Coronary artery (tissue), 2 donors: ENCODE data around the gene PPAN.
A peak's percentile ranks its signal among the peaks of the same experiment; 100 is the strongest.

Experiments
- DNase-seq: peaks from one replicate; pipeline ENCODE4 v3.0.0-alpha.2; 2017; ENCODE audit warnings: low spot score
- H3K27ac ChIP-seq, 2 donors: fragments of 200-600 bp; sonication (generic); one replicate each; pipeline ENCODE4 v1.5.1; 2016 to 2019
- H3K4me3 ChIP-seq: fragments of 200-600 bp; sonication (generic); 2 replicates; pipeline ENCODE4 v1.5.1; 2016; ENCODE audit warnings: mild to moderate bottlenecking, moderate library complexity
- CTCF ChIP-seq: fragments of 200-600 bp; sonication (generic); IDR thresholded peaks from one replicate; pipeline ENCODE4 v1.5.1; 2019; ENCODE audit warnings: antibody characterized with exemption

PPAN gene

GRCh38 chr19:10109528-10109927 is 3.4 kb downstream of the PPAN start:
- Histone ChIP-seq H3K4me3 (no peak overlapping the region), H3K27ac (no peak overlapping the region)
- TF ChIP-seq CTCF, result no peak
- DNase-seq, result no peak

GRCh38 chr19:10110076-10110971 is 4.2 kb downstream of the PPAN start:
- no peak overlapping the region for H3K4me3 ChIP-seq
- H3K27ac ChIP-seq, result no peak overlapping the region
- DNase-seq, result no peak
- TF ChIP-seq CTCF, result no peak

GRCh38 chr19:10110972-10111317 is 4.8 kb downstream of the PPAN start:
- TF ChIP-seq CTCF, result no peak
- H3K27ac ChIP-seq, result no peak overlapping the region
- DNase-seq, result no peak
- H3K4me3 ChIP-seq, result no peak overlapping the region

GRCh38 chr19:10111405-10111811 is 5.2 kb downstream of the PPAN start, which contains the start of gene P2RY11:
P2RY11 (plus strand) TSS chr19:10111693; CDS start chr19:10111722, 29 bp downstream.
- no peak for DNase-seq
- no peak for TF ChIP-seq CTCF
- Histone ChIP-seq H3K4me3 (no peak within 1 kb of the TSS), H3K27ac (peak within 1 kb of the TSS in 1 of 2 donors; percentile 45)

- H3K4me3 ChIP-seq, result no peak overlapping the region
- no peak for DNase-seq
- H3K27ac ChIP-seq, result peak overlapping the region in 1 of 2 donors; percentile 45
- TF ChIP-seq CTCF, result no peak
Measured at GRCh38 chr19:10112037-10112761, 6.0 kb downstream of the PPAN start.

- no peak overlapping the region for H3K4me3 ChIP-seq
- peak; percentile 36 for TF ChIP-seq CTCF
- H3K27ac ChIP-seq, result peak overlapping the region in 1 of 2 donors; percentile 2
- DNase-seq, result no peak
Measured at GRCh38 chr19:10112895-10113591, 6.9 kb downstream of the PPAN start.
